HEK293 (cell line): ENCODE data around the gene DPM2.

ENCODE experiments used
- CTCF ChIA-PET: fragments of 350-600 bp; formaldehyde crosslinking; extraction: SDS; loops from one replicate; lab custom pipeline; 2021; ENCODE audit warnings: antibody characterized with exemption; lab: Yijun Ruan, JAX
- POLR2A ChIA-PET: fragments of 300-600 bp; formaldehyde crosslinking; extraction: SDS; loops from one replicate; lab custom pipeline; 2020; ENCODE audit warnings: antibody characterized with exemption, inconsistent platforms; lab: Yijun Ruan, JAX
- H3K27ac ChIP-seq: fragments of 200-500 bp; sonication (Bioruptor generic); 2 replicates; pipeline ENCODE4 v1.5.1; 2014; ENCODE audit warnings: low read depth, low read length, control low read depth, inconsistent platforms; ENCODE audit errors: extremely low read depth
- H3K36me3 ChIP-seq, 2 experiments: fragments of 200-500 bp in 1 of 2; sonication (Bioruptor generic) in 1 of 2; 1 replicate in 1 of 2; 2 replicates in 1 of 2; pipeline ENCODE4 v1.5.1; 2014 to 2017; ENCODE audit warnings: inconsistent platforms in 2 of 2, low read length in 2 of 2; ENCODE audit not compliant: control insufficient read depth in 2 of 2, insufficient read depth in 1 of 2
- H3K4me1 ChIP-seq: fragments of 200-500 bp; sonication (Bioruptor generic); 2 replicates; pipeline ENCODE4 v1.5.1; 2014; ENCODE audit warnings: mild to moderate bottlenecking, low read length, inconsistent platforms; ENCODE audit not compliant: control insufficient read depth, insufficient read depth
- H3K4me3 ChIP-seq: 2 replicates; pipeline ENCODE4 v1.5.1; 2011; ENCODE audit warnings: low read depth, mild to moderate bottlenecking, control low read depth, low read length, moderate library complexity
- H3K9me3 ChIP-seq: fragments of 200-500 bp; sonication (Bioruptor generic); 2 replicates; pipeline ENCODE4 v1.5.1; 2014; ENCODE audit warnings: low read depth, low read length, inconsistent platforms; ENCODE audit not compliant: control insufficient read depth, insufficient read depth
- GLIS1 ChIP-seq: fragments of 450-650 bp; formaldehyde crosslinking; IDR thresholded peaks from 2 replicates; pipeline ENCODE4 v1.5.1; 2016; ENCODE audit warnings: missing biosample characterization, missing genetic modification characterization
- MYNN ChIP-seq: fragments of 450-650 bp; formaldehyde crosslinking; IDR thresholded peaks from 2 replicates; pipeline ENCODE4 v1.5.1; 2016; ENCODE audit warnings: missing biosample characterization, missing genetic modification characterization, borderline replicate concordance
- SETDB1 ChIP-seq: IDR thresholded peaks from one replicate; pipeline ENCODE4 v1.6.1; 2017; ENCODE audit warnings: mild to moderate bottlenecking, low read length, moderate library complexity, mixed read lengths; ENCODE audit not compliant: insufficient read length
- ZNF114 ChIP-seq: fragments of 450-650 bp; formaldehyde crosslinking; IDR thresholded peaks from 2 replicates; pipeline ENCODE4 v1.5.0; 2017; ENCODE audit warnings: missing biosample characterization, missing genetic modification characterization
- ZNF133 ChIP-seq: fragments of 450-650 bp; formaldehyde crosslinking; IDR thresholded peaks from 2 replicates; pipeline ENCODE4 v1.5.1; 2016; ENCODE audit warnings: missing biosample characterization, missing genetic modification characterization
- ZNF23 ChIP-seq: fragments of 450-650 bp; formaldehyde crosslinking; IDR thresholded peaks from 2 replicates; pipeline ENCODE4 v1.5.1; 2016; ENCODE audit warnings: missing biosample characterization, missing genetic modification characterization, borderline replicate concordance
- ZNF280D ChIP-seq: fragments of 450-650 bp; formaldehyde crosslinking; IDR thresholded peaks from 2 replicates; pipeline ENCODE4 v1.5.1; 2016; ENCODE audit warnings: missing biosample characterization, missing genetic modification characterization
- ZNF311 ChIP-seq: fragments of 450-650 bp; formaldehyde crosslinking; IDR thresholded peaks from 2 replicates; pipeline ENCODE4 v1.5.1; 2017; ENCODE audit warnings: missing biosample characterization, missing genetic modification characterization, borderline replicate concordance
- ZNF366 ChIP-seq: fragments of 450-650 bp; formaldehyde crosslinking; conservative IDR thresholded peaks from 2 replicates; pipeline ENCODE4 v1.5.1; 2016; ENCODE audit warnings: missing biosample characterization, missing genetic modification characterization
- ZNF518A ChIP-seq: fragments of 450-650 bp; formaldehyde crosslinking; conservative IDR thresholded peaks from 2 replicates; pipeline ENCODE4 v1.5.1; 2016; ENCODE audit warnings: low read depth, missing biosample characterization, missing genetic modification characterization
- ZNF600 ChIP-seq: fragments of 450-650 bp; formaldehyde crosslinking; IDR thresholded peaks from 2 replicates; pipeline ENCODE4 v1.5.1; 2016; ENCODE audit warnings: missing biosample characterization, missing genetic modification characterization
- ZNF654 ChIP-seq: fragments of 450-650 bp; formaldehyde crosslinking; IDR thresholded peaks from 2 replicates; pipeline ENCODE4 v1.5.1; 2016; ENCODE audit warnings: low read depth, missing biosample characterization, missing genetic modification characterization
- ZNF670 ChIP-seq: fragments of 450-650 bp; formaldehyde crosslinking; IDR thresholded peaks from 2 replicates; pipeline ENCODE4 v1.5.1; 2016; ENCODE audit warnings: missing biosample characterization, missing genetic modification characterization, low read depth
- ZNF677 ChIP-seq: fragments of 450-650 bp; IDR thresholded peaks from 2 replicates; pipeline ENCODE4 v1.5.0; 2018; ENCODE audit warnings: missing biosample characterization, mild to moderate bottlenecking, missing genetic modification characterization, moderate library complexity

DPM2 gene

GRCh38 chr9:127926906-127927200 lies 10.8 kb downstream of the DPM2 start (continued):
- TF ChIP-seq ZNF518A, result no peak
- no peak for TF ChIP-seq ZNF311 (tag by site-specific recombination)
- no peak for TF ChIP-seq ZNF670 (tag by site-specific recombination)
- TF ChIP-seq ZNF23, result no peak
- TF ChIP-seq ZNF114 (tag by site-specific recombination), result no peak
- TF ChIP-seq MYNN (tag by site-specific recombination), result no peak
- no peak for TF ChIP-seq ZNF280D (tag by site-specific recombination)
- no peak for TF ChIP-seq ZNF677 (tag by site-specific recombination)
- no peak for TF ChIP-seq ZNF133
- TF ChIP-seq, all 188 proteins: peak for 0

- Histone ChIP-seq H3K27ac (no peak overlapping the region), H3K9me3 (no peaks in the 10 kb centered on the region), H3K36me3 (no peaks in the 10 kb centered on the region), H3K4me3 (no peak overlapping the region), H3K4me1 (0 out of 2 replicates have a peak, but pooled peaks cover 3% of the 10 kb centered on the region)
- ChIA-PET POLR2A (interaction anchor here (0.6 kb wide), 1 partner anchor 148 kb away, joined by 4 read pairs; no protein-coding TSS in a partner anchor), CTCF (interaction anchor here (1.1 to 8.6 kb wide), 3 partner anchors 108 to 192 kb away, joined by 3 to 65 read pairs (median 4); partner anchors contain the start of gene TOR2A)
- TF ChIP-seq ZNF600 (tag by site-specific recombination) (0 out of 2 replicates have a peak, but pooled peaks have one; percentile 9), ZNF654 (0 out of 2 replicates have a peak, but pooled peaks have one; percentile 4), GLIS1 (tag by site-specific recombination) (peak; percentile 15; the same call in 1 of the 2 replicates), ZNF366 (tag by site-specific recombination) (peak; percentile 69), SETDB1 (no peak), ZNF23 (no peak)
These were observed 11.4 kb downstream of the DPM2 start for GRCh38 chr9:127925959-127926905.
